GM12874 (cell line): ENCODE measurements around the gene FLNB.

Source experiments
- TF ChIP-seq, protein P1 (sequence below): IDR thresholded peaks from 2 replicates; pipeline ENCODE4 v1.5.1; 2011; ENCODE audit warnings: low read depth, mild to moderate bottlenecking, control low read depth, low read length, moderate library complexity; ENCODE audit not compliant: insufficient read depth

Gene FLNB

DNA sequence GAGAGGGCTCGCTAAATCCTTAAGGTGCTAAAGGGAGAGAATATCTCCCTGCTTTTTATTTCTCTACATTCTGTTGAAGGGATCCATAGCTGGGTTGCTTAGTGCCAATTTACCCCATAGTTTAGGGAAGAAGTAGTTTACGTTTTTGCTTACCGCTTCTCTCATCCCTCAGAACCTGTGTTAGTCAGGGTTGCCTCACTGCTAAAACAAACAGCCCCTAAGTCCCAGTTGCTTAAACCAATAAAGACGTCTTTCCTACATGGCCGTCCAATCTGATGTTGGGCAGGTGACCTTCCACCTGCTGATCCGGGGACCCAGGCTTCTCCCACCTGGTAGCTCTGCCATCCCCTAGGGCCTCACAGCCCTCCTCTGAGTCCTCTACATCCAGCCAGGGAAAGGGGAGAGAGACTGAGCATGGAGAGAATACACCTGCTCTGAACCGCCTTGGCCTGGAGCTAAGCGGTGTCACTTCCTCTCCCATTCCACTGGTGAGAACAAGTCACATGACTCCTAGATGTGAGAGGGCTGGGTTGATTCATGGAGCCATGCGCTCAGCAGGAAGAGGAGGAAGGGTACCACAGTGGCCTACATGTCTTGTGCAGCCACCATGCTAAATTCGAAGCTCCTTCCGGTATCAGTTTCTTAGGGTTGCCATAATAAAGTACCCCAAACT is 176.2 kb downstream of the FLNB start:
- TF ChIP-seq, protein P1, sequence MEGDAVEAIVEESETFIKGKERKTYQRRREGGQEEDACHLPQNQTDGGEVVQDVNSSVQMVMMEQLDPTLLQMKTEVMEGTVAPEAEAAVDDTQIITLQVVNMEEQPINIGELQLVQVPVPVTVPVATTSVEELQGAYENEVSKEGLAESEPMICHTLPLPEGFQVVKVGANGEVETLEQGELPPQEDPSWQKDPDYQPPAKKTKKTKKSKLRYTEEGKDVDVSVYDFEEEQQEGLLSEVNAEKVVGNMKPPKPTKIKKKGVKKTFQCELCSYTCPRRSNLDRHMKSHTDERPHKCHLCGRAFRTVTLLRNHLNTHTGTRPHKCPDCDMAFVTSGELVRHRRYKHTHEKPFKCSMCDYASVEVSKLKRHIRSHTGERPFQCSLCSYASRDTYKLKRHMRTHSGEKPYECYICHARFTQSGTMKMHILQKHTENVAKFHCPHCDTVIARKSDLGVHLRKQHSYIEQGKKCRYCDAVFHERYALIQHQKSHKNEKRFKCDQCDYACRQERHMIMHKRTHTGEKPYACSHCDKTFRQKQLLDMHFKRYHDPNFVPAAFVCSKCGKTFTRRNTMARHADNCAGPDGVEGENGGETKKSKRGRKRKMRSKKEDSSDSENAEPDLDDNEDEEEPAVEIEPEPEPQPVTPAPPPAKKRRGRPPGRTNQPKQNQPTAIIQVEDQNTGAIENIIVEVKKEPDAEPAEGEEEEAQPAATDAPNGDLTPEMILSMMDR, result no peak

DNA sequence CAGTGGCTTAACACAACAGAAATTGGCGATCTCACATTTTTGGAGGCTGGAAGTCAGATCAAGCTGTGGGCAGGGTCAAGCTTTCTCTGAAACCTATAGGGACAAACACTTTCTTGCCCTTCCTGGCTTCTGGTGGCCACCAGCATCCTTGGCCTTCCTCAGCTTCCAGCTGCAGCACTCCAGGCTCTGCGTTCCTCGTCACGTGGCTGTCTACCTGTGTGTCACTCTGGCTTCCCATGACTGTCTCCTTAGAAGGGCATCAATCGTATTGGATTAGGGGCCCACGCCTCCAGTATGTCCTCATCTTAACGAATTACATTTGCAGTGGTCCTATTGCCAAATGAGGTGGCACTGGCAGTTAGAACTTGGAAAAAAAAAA is 176.7 kb downstream of the FLNB start:
- TF ChIP-seq, protein P1, result no peak

DNA sequence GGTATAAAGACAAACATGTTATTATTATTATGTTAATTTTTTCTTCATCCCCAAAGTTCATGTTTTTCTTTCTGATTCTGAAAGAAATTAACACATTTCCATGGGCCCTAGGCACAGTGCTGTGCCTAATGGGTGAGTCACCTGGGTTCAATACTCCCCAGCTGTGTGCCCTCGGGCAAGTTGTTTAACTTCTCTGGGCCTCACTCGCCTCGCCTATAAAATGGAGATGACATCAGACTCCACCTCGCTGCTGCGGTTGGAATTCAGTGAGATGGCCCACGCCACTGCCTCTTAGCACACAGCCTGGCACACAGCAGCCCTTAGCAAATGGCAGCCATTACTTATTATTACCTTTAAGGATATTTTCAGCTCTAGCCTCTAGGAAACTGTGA is 179.9 kb downstream of the FLNB start:
- TF ChIP-seq, protein P1, result no peak

DNA sequence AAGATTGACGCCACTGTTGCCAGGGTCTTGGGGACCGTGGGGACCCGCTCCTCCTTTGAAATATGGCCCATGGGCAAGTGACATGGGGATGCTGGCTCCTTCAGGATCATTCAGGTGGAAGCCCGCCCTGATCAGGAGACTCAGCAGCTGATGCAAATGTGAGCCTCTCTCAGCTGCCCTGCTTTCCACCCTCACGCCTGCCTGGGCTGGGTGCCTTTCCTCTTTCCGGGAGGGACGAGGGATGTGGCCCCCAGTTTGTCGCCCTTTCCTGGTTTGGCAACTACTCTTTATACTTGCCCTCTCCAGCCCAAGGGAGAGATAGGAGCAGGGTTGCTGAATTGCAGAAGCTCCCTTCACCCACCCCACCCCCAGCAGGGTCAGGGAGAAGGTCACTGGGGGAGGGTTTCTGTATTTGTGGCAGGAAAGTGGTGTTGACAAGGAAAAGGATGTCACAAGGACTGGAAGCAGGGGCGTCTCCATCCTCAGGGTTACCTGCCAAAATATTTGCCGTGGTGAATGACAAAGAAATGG is 180.8 kb downstream of the FLNB start:
- TF ChIP-seq, protein P1, result no peak

DNA sequence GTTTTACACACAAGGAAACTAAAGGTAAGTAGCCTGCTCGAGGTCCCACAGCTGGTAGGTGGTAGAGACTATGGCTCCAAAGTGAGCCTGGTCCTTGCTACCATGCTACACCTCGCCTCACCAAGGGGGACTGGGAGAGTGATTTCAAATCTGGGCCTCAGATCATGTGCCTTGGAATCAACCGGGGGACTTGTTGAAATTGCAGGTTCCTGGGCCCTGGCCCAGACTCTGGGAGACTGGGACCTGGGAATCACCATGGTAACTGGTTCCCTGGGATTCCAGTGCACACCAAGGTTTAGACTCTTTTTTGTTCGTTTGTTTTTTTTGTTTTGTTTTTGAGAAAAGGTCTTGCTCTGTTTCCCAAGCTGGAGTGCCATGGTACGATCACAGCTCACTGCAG is 181.5 kb downstream of the FLNB start:
- TF ChIP-seq, protein P1, result no peak

DNA sequence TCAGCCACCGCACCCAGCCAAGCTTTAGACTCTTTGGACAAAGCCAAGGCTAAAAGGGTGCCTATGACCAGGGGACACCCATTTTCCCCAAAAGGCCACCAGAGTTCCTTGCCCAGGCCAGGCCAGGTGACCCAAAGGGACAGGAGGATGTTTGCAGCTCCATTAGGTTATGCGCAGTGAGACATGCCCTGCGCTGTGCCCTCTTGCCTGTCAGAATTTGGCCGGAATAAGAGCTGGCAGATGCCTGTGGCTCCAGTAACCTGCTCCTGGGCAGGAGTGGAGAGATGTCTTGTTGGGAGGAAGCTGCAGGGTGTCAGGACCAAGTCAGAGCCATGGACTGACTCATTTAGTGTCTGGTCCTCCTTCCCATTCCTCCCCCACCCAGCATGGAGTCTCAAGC is 182.1 kb downstream of the FLNB start:
- TF ChIP-seq, protein P1, result no peak

DNA sequence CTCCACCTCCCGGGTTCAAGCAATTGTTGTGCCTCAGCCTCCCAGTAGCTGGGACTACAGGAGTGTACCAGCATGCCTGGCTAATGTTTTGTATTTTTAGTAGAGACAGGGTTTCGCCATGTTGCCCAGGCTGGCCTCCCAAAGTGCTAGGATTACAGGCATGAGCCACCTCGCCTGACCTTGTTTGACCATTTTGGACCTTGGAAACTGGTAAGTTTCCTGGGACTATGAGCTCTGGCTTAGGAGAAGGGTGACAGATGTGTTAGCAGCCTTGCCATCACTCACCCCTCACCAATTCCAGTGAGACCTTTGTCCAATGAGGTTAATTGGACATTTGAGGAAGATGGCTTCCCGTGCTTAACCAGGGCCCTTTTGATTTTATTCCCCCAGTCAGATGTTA is 182.7 kb downstream of the FLNB start:
- TF ChIP-seq, protein P1, result no peak
